ENCODE results near the gene ESYT3.

- TF ChIP-seq POLR2A (IDR thresholded peaks at IDR 0.05) (no peak), CTCF (IDR thresholded peaks at IDR 0.05 in 4 of 5, conservative IDR thresholded peaks at IDR 0.05 in 1 of 5) (no peak)
Observed at GRCh38 chr3:138468451-138468850, 34.0 kb downstream of the ESYT3 start.

Measured in gastrocnemius medialis (tissue), 4 donors.